ENCODE measurements around the gene ALG6.
A peak's percentile ranks its signal among the peaks of the same experiment; 100 is the strongest.

ALG6 gene

DNA sequence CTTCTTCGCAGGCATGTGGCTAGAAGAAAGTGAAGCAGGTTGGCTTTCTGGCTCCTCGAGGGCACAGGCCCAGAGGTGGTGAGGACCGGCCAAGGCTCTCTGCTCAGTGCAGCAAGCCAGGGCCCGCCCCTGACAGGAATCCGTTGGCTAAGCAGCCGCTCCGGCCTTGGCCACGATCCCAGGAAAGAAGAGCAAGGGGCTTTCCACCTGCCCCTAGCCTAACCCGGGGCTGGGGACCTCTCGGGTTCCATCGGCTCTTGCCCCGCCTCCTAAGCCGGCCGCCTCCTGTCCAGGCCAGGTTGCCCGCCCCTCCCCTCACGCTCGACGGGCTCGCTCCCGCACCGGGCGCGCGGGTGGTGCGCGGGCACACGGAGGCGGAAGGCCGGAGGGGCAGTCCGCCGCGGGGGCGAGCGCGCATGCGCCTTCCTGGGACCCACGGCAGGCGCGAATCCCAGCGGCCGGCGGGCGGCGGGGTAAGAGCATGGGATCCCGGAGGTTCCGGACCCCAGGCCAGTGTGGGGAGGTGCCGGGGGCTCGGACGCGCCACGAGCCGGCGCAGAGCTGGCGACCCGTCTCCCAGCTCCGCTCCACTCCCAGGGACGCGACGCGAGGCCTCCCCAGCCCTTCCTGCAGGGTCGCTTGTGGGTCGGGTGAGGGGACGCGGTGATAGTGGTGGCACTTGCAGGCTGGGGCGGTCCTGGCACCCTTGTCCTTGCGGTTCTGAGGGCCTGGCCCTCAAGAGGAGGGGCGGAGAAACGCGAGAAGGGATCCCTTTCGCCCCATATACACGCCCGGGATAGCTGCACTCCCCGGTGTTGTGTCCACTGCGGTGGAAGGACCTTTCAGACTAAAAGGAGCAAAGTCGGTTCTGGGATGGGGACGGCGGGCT, at the start of gene ALG6:
TSS of gene ALG6 (plus strand) at position 413 of the 889 bp plus-strand sequence. CDS start 3,351 bp downstream, outside the sequence.
- peak; percentile 98 for DNase-seq (ENCODE audit: low read depth, low spot score)

GRCh38 chr1:63317817-63318152, 49.6 kb upstream of the ALG6 start:
- no peak for DNase-seq (ENCODE audit: low read depth, low spot score)

DNA sequence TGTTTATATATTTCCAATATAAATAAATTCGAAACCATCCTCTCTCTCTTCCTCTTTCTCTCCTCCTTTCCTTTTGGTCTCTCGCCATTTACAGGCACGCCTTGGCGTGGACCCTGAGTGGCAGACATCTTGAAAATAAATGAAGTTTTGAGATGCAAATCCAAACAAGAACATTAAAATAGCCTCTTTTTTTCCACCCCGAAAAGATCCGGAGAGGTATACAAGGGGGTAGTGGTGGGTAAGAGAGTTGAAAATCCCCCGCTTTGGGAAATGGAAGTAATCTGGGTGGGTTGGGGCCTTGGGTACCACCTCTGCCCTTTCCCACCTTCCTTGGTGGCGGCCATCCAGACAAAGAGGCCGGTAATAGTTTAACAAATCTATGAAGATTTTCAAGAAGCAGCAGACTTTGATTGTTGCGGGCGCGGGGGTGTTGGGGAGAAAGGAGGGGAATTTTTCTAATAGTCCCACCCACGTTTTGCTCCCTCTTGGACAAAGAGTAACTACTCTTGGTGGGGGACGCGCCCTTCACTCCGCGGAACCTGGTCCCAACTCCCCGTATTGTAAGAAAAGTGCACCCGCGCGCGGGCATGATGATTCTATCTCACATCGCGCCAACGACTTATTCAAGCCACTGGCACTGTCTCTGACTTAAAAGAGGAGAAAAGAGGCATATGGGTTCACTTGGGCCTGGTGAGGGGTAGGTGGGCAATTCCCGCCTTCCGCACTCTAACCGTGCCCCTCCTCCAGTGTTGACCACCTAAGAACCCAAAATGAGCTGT, 49.0 kb upstream of the ALG6 start:
- no peak for DNase-seq (ENCODE audit: low read depth, low spot score)

GRCh38 chr1:63319046-63320021, 48.1 kb upstream of the ALG6 start:
- peak; percentile 61 for DNase-seq (ENCODE audit: low read depth, low spot score)

GRCh38 chr1:63320022-63320721, 47.3 kb upstream of the ALG6 start:
- peak; percentile 63 for DNase-seq (ENCODE audit: low read depth, low spot score)

- DNase-seq (ENCODE audit: low read depth, low spot score) = peak; percentile 42
These were observed 46.2 kb upstream of the ALG6 start for GRCh38 chr1:63321066-63321784.

- DNase-seq (ENCODE audit: low read depth, low spot score) = peak; percentile 58
These were observed 45.7 kb upstream of the ALG6 start for GRCh38 chr1:63321785-63322113.

DNA sequence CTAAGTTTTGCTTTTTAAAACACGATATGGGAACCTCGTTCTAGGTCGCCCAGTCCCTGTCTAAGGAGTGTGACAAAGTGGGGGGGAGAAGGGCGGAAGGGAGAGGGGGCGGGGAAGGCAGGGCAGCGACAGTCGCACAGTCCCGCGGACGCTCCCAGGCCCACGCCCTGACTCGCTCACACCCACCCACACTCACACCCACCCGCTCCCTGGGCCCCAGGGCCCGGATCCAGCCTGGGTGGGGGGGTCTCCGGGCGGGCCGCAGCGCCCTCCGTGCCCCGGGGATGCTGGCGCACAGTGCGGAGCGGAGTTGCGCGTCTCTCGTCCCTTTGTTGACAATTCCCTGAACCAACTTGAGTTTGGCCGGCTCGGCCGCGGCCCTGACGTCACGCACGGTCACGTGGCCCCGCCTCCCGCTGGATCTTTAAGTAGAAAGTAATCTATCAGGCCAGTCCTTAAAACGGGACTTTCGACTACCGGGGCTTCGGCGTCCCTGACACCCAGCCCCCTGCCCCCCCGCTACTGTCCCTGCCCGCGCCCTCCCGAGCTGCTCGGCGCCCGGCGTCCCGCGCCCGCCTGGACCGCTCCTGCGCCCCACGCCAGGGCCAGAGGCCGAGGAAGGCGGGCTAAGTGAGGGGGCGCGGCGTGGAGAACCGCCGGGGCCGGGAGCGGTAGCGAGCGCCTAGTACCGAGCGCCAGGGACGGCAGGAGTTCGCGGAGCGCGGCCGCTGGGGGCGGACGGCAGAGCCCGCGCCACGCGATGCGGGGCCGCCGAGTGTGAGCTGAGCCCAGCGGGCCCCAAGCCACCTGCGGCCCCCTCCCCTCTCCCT, 45.1 kb upstream of the ALG6 start, which contains the start of gene FOXD3:
TSS of gene FOXD3 (plus strand) at position 454 of the 830 bp plus-strand sequence. CDS start 492 bp downstream, outside the sequence.
- peak; percentile 85 for DNase-seq (ENCODE audit: low read depth, low spot score)

GRCh38 chr1:63322944-63323864, 44.2 kb upstream of the ALG6 start:
- peak; percentile 67 for DNase-seq (ENCODE audit: low read depth, low spot score)

DNA sequence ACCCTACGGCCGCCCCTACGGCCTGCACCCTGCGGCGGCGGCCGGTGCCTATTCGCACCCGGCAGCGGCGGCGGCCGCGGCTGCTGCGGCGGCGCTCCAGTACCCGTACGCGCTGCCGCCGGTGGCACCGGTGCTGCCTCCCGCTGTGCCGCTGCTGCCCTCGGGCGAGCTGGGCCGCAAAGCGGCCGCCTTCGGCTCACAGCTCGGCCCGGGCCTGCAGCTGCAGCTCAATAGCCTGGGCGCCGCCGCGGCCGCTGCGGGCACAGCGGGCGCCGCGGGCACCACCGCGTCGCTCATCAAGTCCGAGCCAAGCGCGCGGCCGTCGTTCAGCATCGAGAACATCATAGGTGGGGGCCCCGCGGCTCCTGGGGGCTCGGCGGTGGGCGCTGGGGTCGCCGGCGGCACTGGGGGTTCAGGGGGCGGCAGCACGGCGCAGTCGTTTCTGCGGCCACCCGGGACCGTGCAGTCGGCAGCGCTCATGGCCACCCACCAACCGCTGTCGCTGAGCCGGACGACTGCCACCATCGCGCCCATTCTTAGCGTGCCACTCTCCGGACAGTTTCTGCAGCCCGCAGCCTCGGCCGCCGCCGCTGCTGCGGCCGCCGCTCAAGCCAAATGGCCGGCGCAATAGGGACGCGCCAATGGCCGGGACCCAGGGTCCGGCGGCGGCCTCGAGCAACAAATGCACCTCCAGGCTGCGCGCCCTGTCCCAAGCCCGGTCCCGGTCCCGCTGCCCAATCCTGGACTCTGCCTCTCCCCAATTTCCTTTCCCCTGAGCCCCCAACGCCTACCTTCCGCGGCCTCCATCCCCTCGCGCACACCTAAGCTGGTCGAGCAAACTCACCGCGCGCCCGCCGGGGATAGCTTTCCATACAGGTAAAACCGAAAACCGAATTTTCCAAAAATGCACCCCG, 43.3 kb upstream of the ALG6 start:
- peak; percentile 43 for DNase-seq (ENCODE audit: low read depth, low spot score)

DNA sequence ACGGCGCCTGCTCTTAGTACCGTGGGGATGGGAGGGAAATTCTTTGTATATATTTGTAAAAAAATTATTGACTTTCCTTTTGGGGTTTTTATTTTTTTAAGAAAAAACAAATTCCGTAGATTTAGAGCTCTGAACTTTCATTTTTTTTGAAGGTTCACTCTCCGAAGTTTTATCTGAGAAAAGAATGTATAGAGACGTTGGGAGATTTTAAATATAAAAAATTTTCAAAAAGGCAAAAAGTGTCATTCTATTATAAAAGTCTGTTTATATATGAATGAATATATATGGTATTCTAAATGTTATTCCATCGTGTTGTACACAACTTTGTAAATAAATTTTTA, 42.7 kb upstream of the ALG6 start:
- DNase-seq (ENCODE audit: low read depth, low spot score) = no peak

GRCh38 chr1:63325279-63325985, 42.0 kb upstream of the ALG6 start:
- DNase-seq (ENCODE audit: low read depth, low spot score) = no peak

DNA sequence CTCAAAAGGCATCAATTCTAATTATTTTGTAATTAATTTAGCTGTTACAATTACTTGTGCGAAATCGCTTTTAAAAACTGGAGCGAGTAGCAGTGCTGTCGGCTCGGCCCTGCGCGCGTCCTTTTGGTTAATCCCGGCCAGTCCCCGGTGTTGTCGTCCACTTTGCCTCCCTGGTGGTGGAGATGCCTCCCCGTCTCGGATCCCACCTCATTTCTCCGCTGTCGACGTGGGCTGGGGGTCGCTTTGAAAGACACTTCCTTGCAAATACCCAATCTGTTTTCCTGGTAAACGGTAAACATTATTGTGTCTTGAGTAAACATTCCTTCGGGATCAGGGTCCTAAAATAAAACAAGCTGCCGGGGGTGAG, 41.3 kb upstream of the ALG6 start:
- DNase-seq (ENCODE audit: low read depth, low spot score) = peak; percentile 46

GRCh38 chr1:63326473-63327380, 40.7 kb upstream of the ALG6 start:
- peak; percentile 44 for DNase-seq (ENCODE audit: low read depth, low spot score)

- peak; percentile 95 for DNase-seq (ENCODE audit: low read depth, low spot score)
These were observed 39.9 kb upstream of the ALG6 start for GRCh38 chr1:63327417-63328054.
